Measurements from ENCODE around the gene KIFC3. TPM values are rescaled to one million over a fixed set of nuclear protein-coding genes. Genes with fewer than 3 reads are reported as not detected.

Gene KIFC3
- total RNA-seq, 4 donors from 2014 or later: 28.2 to 76.8 (median 46.6) TPM

DNA sequence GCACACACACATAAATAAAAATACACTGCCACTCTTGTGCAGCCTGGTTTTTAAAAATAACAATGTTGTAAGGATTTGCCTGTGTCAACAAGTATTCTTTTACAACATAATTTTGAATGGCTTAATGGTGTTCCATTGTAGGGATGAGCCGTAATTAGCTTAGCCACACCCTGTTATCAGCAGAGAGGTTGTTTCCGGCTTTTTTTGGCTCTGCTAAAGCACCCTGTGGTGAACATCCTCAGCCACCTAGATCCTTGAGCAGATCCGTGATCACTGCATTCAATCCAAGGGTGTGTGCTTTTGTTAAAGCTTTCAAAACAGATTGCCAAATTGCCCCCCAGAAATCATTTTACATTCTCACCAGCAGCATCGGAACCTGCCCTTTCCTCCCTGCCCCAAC, 59.7 kb downstream of the KIFC3 start:
- no peak for DNase-seq (ENCODE audit: extremely low spot score)
- no peak overlapping the region for H3K4me3 ChIP-seq
- H3K4me1 ChIP-seq: peaks cover 0 to 11% (median 7%) of the 10 kb centered on the region in 4 donors
- H3K27ac ChIP-seq (replicated peaks in 1 of 4): no peak overlapping the region
- WGBS: 80% methylated on average over 4 of the region's 4 CpGs
- no peaks in the 10 kb centered on the region for H3K27me3 ChIP-seq
- intact Hi-C loops (cut with DNase I): no loop called here
- H3K9me3 ChIP-seq: no peaks in the 10 kb centered on the region
- TF ChIP-seq POLR2AphosphoS5 (IDR thresholded peaks at IDR 0.05) (no peak), POLR2A (IDR thresholded peaks at IDR 0.05; ENCODE audit: low read depth) (no peak)
- TF ChIP-seq, protein P1, sequence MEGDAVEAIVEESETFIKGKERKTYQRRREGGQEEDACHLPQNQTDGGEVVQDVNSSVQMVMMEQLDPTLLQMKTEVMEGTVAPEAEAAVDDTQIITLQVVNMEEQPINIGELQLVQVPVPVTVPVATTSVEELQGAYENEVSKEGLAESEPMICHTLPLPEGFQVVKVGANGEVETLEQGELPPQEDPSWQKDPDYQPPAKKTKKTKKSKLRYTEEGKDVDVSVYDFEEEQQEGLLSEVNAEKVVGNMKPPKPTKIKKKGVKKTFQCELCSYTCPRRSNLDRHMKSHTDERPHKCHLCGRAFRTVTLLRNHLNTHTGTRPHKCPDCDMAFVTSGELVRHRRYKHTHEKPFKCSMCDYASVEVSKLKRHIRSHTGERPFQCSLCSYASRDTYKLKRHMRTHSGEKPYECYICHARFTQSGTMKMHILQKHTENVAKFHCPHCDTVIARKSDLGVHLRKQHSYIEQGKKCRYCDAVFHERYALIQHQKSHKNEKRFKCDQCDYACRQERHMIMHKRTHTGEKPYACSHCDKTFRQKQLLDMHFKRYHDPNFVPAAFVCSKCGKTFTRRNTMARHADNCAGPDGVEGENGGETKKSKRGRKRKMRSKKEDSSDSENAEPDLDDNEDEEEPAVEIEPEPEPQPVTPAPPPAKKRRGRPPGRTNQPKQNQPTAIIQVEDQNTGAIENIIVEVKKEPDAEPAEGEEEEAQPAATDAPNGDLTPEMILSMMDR (IDR thresholded peaks at IDR 0.05): no peak
- peaks cover 0 to 53% (median 35%) of the 10 kb centered on the region in 4 donors for H3K36me3 ChIP-seq

GRCh38 chr16:57741660-57742191, 60.6 kb downstream of the KIFC3 start:
- no peaks in the 10 kb centered on the region for H3K9me3 ChIP-seq
- H3K27me3 ChIP-seq: no peaks in the 10 kb centered on the region
- DNase-seq (ENCODE audit: extremely low spot score): no peak
- peaks cover 7 to 19% (median 13%) of the 10 kb centered on the region in 4 donors for H3K4me1 ChIP-seq
- TF ChIP-seq POLR2AphosphoS5 (IDR thresholded peaks at IDR 0.05): no peak
- intact Hi-C loops (cut with DNase I): no loop called here
- 92% methylated on average over 10 of the region's 16 CpGs for WGBS
- peaks cover 0 to 45% (median 28%) of the 10 kb centered on the region in 4 donors for H3K36me3 ChIP-seq
- no peak overlapping the region for H3K4me3 ChIP-seq
- H3K27ac ChIP-seq (replicated peaks in 1 of 4): no peak overlapping the region

DNA sequence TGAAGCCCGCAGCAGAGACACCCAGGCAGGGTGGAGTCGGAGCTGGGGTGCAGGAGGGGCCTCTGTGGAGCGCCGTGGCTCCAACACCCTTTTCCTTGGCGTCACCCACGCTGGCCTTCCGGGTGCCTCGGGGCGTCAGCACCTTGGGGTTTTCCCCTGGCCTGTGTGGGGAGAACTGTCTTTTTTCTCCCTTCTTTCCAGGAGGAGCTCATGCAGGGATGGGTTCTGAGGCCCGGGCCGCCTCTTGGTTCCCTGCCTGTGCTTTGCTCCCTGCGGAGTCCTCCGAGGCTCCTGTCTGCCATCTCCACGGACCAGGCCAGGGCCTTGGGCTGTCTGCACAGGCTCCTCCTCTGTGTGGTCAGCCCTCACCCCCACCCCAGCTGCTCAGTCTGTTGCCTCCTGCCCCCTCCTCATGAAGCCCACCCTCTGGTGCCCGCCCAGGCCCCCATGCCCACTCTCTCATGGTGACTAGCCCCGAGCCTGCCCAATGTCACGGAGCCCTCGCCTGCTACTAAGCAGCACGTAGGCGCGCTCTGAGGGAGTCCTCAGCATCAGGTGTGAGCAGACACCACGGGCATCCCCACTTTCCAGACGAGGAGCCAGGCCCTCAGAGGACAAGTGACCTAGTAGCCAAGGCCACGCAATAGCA, 61.7 kb downstream of the KIFC3 start:
- intact Hi-C loops (cut with DNase I): no loop called here
- Histone ChIP-seq H3K9me3 (no peaks in the 10 kb centered on the region), H3K27me3 (no peaks in the 10 kb centered on the region), H3K27ac (replicated peaks in 1 of 4) (no peak overlapping the region), H3K36me3 (peaks cover 0 to 44% (median 26%) of the 10 kb centered on the region in 4 donors), H3K4me3 (no peak overlapping the region), H3K4me1 (peaks cover 17 to 29% (median 21%) of the 10 kb centered on the region in 4 donors)
- TF ChIP-seq, protein P1 (IDR thresholded peaks at IDR 0.05): no peak
- no peak for TF ChIP-seq POLR2A (IDR thresholded peaks at IDR 0.05; ENCODE audit: low read depth)
- TF ChIP-seq EP300 (IDR thresholded peaks at IDR 0.05): no peak
- TF ChIP-seq POLR2AphosphoS5 (IDR thresholded peaks at IDR 0.05): no peak
- DNase-seq (ENCODE audit: extremely low spot score): no peak
- WGBS: 96% methylated on average over 22 of the region's 24 CpGs

- peaks cover 0 to 42% (median 25%) of the 10 kb centered on the region in 4 donors for H3K36me3 ChIP-seq
- no peak overlapping the region for H3K27ac ChIP-seq (replicated peaks in 1 of 4)
- no peak overlapping the region for H3K4me3 ChIP-seq
- peaks cover 17 to 29% (median 21%) of the 10 kb centered on the region in 4 donors for H3K4me1 ChIP-seq
- no peaks in the 10 kb centered on the region for H3K9me3 ChIP-seq
- TF ChIP-seq EP300 (IDR thresholded peaks at IDR 0.05) (no peak), POLR2A (IDR thresholded peaks at IDR 0.05; ENCODE audit: low read depth) (no peak), POLR2AphosphoS5 (IDR thresholded peaks at IDR 0.05) (no peak)
- TF ChIP-seq, protein P1 (IDR thresholded peaks at IDR 0.05): no peak
- H3K27me3 ChIP-seq: no peaks in the 10 kb centered on the region
- WGBS: 89% methylated on average over 9 of the region's 18 CpGs
- no peak for DNase-seq (ENCODE audit: extremely low spot score)
- intact Hi-C loops (cut with DNase I): loop anchor here (10.0 kb wide), 2 partner anchors 245 to 385 kb away; partner anchors contain the start of gene CFAP20
Measured at GRCh38 chr16:57739756-57740422, 62.4 kb downstream of the KIFC3 start.

DNA sequence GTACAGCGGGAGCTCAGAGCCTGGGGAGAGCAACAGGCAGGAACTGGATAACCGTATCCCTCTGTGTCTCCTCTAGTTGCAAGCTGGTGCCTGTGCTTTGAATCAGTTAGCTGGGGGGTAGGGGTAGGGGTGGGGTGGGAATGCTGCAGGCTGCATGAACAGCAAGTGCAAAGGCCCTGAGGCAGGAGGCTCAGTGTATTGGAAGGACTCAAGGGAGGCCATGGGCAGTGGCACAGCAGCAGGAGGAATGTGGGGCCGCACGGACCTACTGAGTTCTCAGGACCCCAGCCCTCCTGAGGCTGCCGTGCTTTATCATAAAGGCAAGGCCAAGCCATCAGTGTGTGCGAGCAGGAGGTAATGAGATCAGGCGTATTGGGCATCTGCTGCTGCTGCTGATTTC, 63.4 kb downstream of the KIFC3 start:
- Histone ChIP-seq H3K9me3 (no peaks in the 10 kb centered on the region), H3K27me3 (no peaks in the 10 kb centered on the region), H3K36me3 (peaks cover 0 to 32% (median 16%) of the 10 kb centered on the region in 4 donors), H3K27ac (replicated peaks in 1 of 4) (no peak overlapping the region), H3K4me1 (peaks cover 25 to 40% (median 28%) of the 10 kb centered on the region in 4 donors), H3K4me3 (no peak overlapping the region)
- TF ChIP-seq POLR2A (IDR thresholded peaks at IDR 0.05; ENCODE audit: low read depth): no peak
- TF ChIP-seq, protein P1 (IDR thresholded peaks at IDR 0.05): no peak
- TF ChIP-seq POLR2AphosphoS5 (IDR thresholded peaks at IDR 0.05): no peak
- no peak for TF ChIP-seq EP300 (IDR thresholded peaks at IDR 0.05)
- 99% methylated on average over 7 of the region's 7 CpGs for WGBS
- intact Hi-C loops (cut with DNase I): loop anchor here (10.0 kb wide), 2 partner anchors 246 to 386 kb away; partner anchors contain the start of gene CFAP20
- DNase-seq (ENCODE audit: extremely low spot score): no peak
